Activated CD8-positive, alpha-beta memory T cell treated with anti-CD3 and anti-CD28 coated beads, Interleukin-2, amount 10 ng/mL, durations not matched to agents 7 days and 5 days (primary cell): Measurements from ENCODE around the gene INHA. TPM values are rescaled to one million over a fixed set of nuclear protein-coding genes. Genes with fewer than 3 reads are reported as not detected.

Experiments
- ATAC-seq: fragments of 150-1000 bp; cut with Tn5 transposase; one replicate; pipeline ENCODE4 v1.10.0; 2021; ENCODE audit warnings: moderate library complexity
- CTCF ChIA-PET: fragments of 350-600 bp; sonication (Branson Sonifier 250); formaldehyde crosslinking; loops from one replicate; lab custom pipeline; 2021; ENCODE audit warnings: antibody characterized with exemption; lab: Charles Lee
- DNase-seq: peaks from one replicate; pipeline ENCODE4 v3.0.0-alpha.2; 2020
- H3K27ac Mint-ChIP-seq: one replicate; pipeline ENCODE4 v1.8.0; 2021; ENCODE audit warnings: mild to moderate bottlenecking, mixed read lengths
- H3K27me3 Mint-ChIP-seq: one replicate; pipeline ENCODE4 v1.8.0; 2021; ENCODE audit warnings: mixed read lengths
- H3K36me3 Mint-ChIP-seq: one replicate; pipeline ENCODE4 v1.8.0; 2021; ENCODE audit warnings: mild to moderate bottlenecking, mixed read lengths
- H3K4me1 Mint-ChIP-seq: one replicate; pipeline ENCODE4 v1.8.0; 2021; ENCODE audit warnings: mixed read lengths
- H3K4me3 Mint-ChIP-seq: one replicate; pipeline ENCODE4 v1.8.0; 2021; ENCODE audit warnings: mild to moderate bottlenecking, moderate library complexity, mixed read lengths
- H3K9me3 Mint-ChIP-seq: one replicate; pipeline ENCODE4 v1.8.0; 2022; ENCODE audit warnings: low read depth, mixed read lengths
- microRNA-seq: library from miRNA; unstranded; fragments of <30 nt; microRNA quantifications from one replicate; pipeline ENCODE4 v1.2.0, GENCODE V29; 2022
- total RNA-seq, 2 experiments: library from RNA; stranded (reverse); gene quantifications; one replicate each; pipeline ENCODE4 v1.2.3, GENCODE V29; 2021

Gene INHA
- total RNA-seq, 2 experiments from 2014 or later = not detected

DNA sequence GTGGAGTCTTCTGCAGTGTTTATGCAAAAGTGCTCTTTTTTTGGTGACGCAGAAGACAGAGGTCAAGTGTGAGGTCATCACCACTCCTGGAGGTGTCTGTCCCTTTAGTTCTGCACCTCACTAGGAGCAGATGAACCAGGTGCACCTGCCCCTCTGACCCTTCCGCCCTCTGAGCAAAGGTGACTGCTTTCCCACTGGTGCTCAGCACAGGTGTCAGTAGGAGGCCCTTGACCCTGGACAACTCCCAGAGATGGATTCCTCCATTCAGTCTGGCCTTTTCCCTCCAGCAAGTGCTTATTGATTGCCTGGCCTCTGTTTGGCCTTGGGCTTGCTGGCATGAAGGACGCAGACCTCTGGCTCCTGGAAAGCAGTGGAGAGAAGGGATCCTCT is 46.6 kb downstream of the INHA start:
- no peak overlapping the region for H3K4me3 Mint-ChIP-seq
- CTCF ChIA-PET = no interaction called here

DNA sequence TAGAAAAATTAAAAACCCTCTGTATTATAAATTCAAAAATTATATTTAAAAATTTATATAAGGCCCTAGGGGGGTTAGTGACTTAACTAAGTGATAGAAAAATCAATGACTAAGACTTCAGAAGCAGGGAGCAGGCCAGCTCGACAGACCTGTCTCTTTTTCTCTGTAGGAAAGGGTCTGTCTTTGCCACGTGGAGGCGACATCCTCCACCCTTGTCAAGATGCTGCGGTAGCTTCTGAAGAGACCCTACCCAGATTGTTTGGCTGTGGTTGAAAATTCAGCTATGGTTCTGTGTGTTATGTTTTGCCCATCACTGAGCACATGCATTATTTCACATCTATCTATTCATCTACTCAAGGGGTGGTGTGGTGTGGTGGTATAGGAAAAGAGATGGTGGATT is 47.1 kb downstream of the INHA start:
- H3K4me1 Mint-ChIP-seq = no peaks in the 10 kb centered on the region
- H3K27ac Mint-ChIP-seq = no peak overlapping the region
- ATAC-seq (no peak), DNase-seq (no peak)
- H3K36me3 Mint-ChIP-seq = peaks cover 2% of the 10 kb centered on the region
- CTCF ChIA-PET = interaction anchor here (1.0 to 1.3 kb wide), 2 partner anchors 8 to 24 kb away, joined by 3 read pairs; no protein-coding TSS in a partner anchor
- H3K27me3 Mint-ChIP-seq = peaks cover 12% of the 10 kb centered on the region
- H3K4me3 Mint-ChIP-seq = no peak overlapping the region
- H3K9me3 Mint-ChIP-seq = no peaks in the 10 kb centered on the region

More for the DNA sequence above, 46.6 kb downstream of the INHA start:
- no peak for ATAC-seq
- no peaks in the 10 kb centered on the region for H3K9me3 Mint-ChIP-seq
- peaks cover 12% of the 10 kb centered on the region for H3K27me3 Mint-ChIP-seq
- DNase-seq = no peak
- H3K4me1 Mint-ChIP-seq = no peaks in the 10 kb centered on the region
- H3K36me3 Mint-ChIP-seq = peaks cover 2% of the 10 kb centered on the region
- no peak overlapping the region for H3K27ac Mint-ChIP-seq

DNA sequence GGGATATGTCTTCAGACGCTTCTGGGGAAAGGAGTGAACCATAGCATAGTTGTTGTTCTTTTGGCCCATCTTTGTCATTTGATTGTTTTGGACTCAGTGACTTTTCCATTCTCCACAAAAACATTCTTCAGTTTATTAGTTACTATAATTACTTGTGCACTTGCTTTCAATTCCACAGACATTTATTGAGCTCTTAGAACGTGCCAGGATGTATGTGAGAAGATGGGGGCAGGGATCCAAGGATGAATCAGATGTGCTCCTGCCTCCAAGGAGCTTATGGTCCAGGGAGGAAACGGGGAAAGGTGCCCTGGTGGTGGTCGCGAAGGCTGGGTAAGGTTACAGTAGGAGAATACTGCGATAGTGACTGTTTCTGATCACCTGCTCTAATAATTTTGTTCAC is 48.4 kb downstream of the INHA start:
- CTCF ChIA-PET = interaction anchor here (1.0 kb wide), 1 partner anchor 69 kb away, joined by 3 read pairs; no protein-coding TSS in a partner anchor
- H3K27ac Mint-ChIP-seq = no peak overlapping the region
- H3K4me3 Mint-ChIP-seq = no peak overlapping the region
- no peaks in the 10 kb centered on the region for H3K36me3 Mint-ChIP-seq
- H3K9me3 Mint-ChIP-seq = no peaks in the 10 kb centered on the region
- H3K4me1 Mint-ChIP-seq = no peaks in the 10 kb centered on the region
- H3K27me3 Mint-ChIP-seq = peaks cover 20% of the 10 kb centered on the region
- ATAC-seq (no peak), DNase-seq (no peak)

DNA sequence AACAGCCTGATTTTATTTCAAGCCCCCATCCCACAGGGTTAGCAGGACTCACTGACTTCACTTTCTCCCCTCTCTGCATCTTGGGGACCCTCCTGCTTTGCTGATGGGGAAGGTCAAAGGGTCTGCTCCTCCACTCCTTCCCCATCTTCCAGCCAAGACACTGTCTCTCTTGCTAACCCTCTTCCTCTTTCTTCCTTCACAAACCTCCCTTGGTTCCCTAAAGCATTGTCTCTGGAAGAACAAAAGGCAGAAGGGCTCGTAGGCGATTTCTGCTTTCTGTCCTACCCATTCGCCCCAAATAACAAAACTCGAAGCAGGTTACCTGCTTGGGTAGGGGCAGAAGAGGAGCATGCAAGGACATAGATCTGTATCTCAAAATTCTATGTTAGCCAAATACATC is 49.8 kb downstream of the INHA start:
- Mint-ChIP-seq H3K36me3 (no peaks in the 10 kb centered on the region), H3K4me1 (peaks cover 2% of the 10 kb centered on the region), H3K27me3 (peaks cover 31% of the 10 kb centered on the region), H3K9me3 (no peaks in the 10 kb centered on the region), H3K27ac (no peak overlapping the region), H3K4me3 (no peak overlapping the region)
- ATAC-seq = no peak
- DNase-seq = no peak
- CTCF ChIA-PET = interaction anchor here (1.2 kb wide), 1 partner anchor 21 kb away, joined by 3 read pairs; no protein-coding TSS in a partner anchor

DNA sequence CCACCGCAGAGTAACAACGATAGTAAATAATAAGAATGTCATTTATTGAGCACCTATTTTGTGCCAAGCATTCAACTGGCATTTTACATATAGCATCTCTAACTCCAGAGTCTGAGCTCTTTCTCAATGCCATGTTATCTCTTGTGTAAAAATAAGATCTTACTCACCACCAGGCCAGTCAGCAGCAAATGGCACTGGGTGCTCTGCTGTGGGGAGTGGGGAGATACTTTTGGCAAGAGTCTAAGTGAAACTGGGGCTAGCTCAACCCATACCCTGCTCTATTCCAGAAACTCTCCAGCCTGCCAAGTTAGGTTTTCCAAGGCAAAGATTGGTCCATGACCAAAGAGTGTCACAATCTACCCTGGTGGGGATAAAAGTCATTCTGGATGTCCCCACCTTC is 50.4 kb downstream of the INHA start:
- ATAC-seq (no peak), DNase-seq (no peak)
- H3K4me1 Mint-ChIP-seq = peaks cover 4% of the 10 kb centered on the region
- H3K27ac Mint-ChIP-seq = no peak overlapping the region
- CTCF ChIA-PET = interaction anchor here (0.6 to 1.2 kb wide), 2 partner anchors 20 to 62 kb away, joined by 3 read pairs; no protein-coding TSS in a partner anchor
- H3K27me3 Mint-ChIP-seq = peaks cover 33% of the 10 kb centered on the region
- no peaks in the 10 kb centered on the region for H3K9me3 Mint-ChIP-seq
- H3K36me3 Mint-ChIP-seq = no peaks in the 10 kb centered on the region
- no peak overlapping the region for H3K4me3 Mint-ChIP-seq

DNA sequence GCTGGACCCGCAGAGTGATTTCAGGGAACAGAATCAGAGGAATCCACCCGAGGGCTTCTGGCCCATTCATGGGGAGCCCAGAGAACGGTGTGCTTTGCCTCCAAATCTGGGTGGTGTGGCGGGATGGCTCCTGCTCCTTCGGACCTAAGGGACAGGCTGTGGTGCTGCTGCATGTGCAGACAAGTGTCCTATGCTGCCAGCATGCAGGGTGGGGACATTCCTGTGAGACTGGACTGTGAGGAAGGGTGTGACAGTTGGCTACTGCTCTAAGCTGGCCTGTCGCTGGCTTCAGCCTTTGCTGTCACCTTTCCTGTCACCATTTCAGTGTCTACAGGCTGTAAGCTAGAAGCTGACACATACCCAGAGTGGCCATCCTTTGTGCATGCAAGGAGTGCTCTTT is 52.5 kb downstream of the INHA start:
- CTCF ChIA-PET = no interaction called here
- ATAC-seq (no peak), DNase-seq (no peak)
- peaks cover 38% of the 10 kb centered on the region for H3K27me3 Mint-ChIP-seq
- no peaks in the 10 kb centered on the region for H3K9me3 Mint-ChIP-seq
- H3K4me1 Mint-ChIP-seq = peaks cover 4% of the 10 kb centered on the region
- no peak overlapping the region for H3K27ac Mint-ChIP-seq
- H3K36me3 Mint-ChIP-seq = no peaks in the 10 kb centered on the region
- H3K4me3 Mint-ChIP-seq = no peak overlapping the region

DNA sequence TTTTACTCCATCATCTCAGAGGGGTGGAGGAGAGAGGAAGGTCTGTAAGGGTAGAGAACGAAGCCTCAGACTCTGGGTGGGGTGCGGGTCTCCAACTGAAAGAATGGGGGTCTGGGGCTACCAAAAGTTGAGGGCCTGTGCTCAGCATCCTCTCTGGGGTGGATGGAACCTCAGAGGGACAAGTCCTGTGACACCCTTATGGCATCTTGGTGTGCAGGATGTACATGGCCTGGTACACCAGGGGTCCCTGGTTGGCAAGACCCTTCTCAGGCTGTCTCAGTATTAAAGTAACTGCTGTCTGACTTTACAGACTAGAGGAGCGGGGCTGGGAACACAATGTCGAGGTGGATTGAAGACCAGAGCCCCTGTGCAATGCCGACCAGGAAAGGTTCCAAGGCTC is 53.1 kb downstream of the INHA start:
- no peak for DNase-seq
- CTCF ChIA-PET = no interaction called here
- H3K27me3 Mint-ChIP-seq = peaks cover 38% of the 10 kb centered on the region
- ATAC-seq = no peak
- no peak overlapping the region for H3K27ac Mint-ChIP-seq
- no peak overlapping the region for H3K4me3 Mint-ChIP-seq
- peaks cover 4% of the 10 kb centered on the region for H3K4me1 Mint-ChIP-seq
- no peaks in the 10 kb centered on the region for H3K36me3 Mint-ChIP-seq
- no peaks in the 10 kb centered on the region for H3K9me3 Mint-ChIP-seq

Small RNA genes lying within 50 kb of the gene (microRNA-seq; reads per million reads assigned to microRNA genes)
- gene MIR3132 = not detected

Other genes with a start within 250 kb of the INHA start
- gene RESP18, start 239.6 kb upstream of the INHA start, total RNA-seq = not detected
- 10 to 100 TPM; 60.3 to 64.8 TPM for gene DNPEP, start 184.4 kb upstream of the INHA start, total RNA-seq
- gene DES, start 153.9 kb upstream of the INHA start, total RNA-seq = not detected
- gene SPEG, start 137.5 kb upstream of the INHA start, total RNA-seq = 1 to 10 TPM in 1 of 2 experiments, under 1 TPM in 1; 0.52 to 1.3 TPM
- 10 to 100 TPM; 36.5 to 42.6 TPM for gene GMPPA, start 73.4 kb upstream of the INHA start, total RNA-seq
- under 1 TPM in 1 of 2 experiments, not detected in 1; 0.09 TPM for gene ASIC4, start 57.8 kb upstream of the INHA start, total RNA-seq
- 10 to 100 TPM; 14.2 to 24.4 TPM for gene CHPF, start 28.5 kb upstream of the INHA start, total RNA-seq
- 1 to 10 TPM; 1.8 to 2.8 TPM for gene TMEM198, start 28.3 kb upstream of the INHA start, total RNA-seq
- gene OBSL1, start 771 bp upstream of the INHA start, total RNA-seq = under 1 TPM in 1 of 2 experiments, not detected in 1; 0.16 TPM
- gene STK11IP, start 25.5 kb downstream of the INHA start, total RNA-seq = 10 to 100 TPM; 27.7 to 30.8 TPM
- not detected for gene SLC4A3, start 55.3 kb downstream of the INHA start, total RNA-seq